SK-N-MC (cell line): ENCODE measurements around the gene TAF1C.

Experiments used
- DNase-seq: peaks from one replicate; pipeline ENCODE4 v3.0.0-alpha.2; 2011; ENCODE audit warnings: low read depth, low spot score
- H3K27ac ChIP-seq: fragments of 200-600 bp; sonication (generic); 2 replicates; pipeline ENCODE4 v1.5.1; 2016; ENCODE audit warnings: mixed run types
- H3K36me3 ChIP-seq: fragments of 200-600 bp; sonication (generic); 2 replicates; pipeline ENCODE4 v1.6.1; 2017; ENCODE audit warnings: antibody characterized with exemption, low read length, mixed read lengths; ENCODE audit not compliant: insufficient read depth
- H3K4me3 ChIP-seq: fragments of 200-600 bp; sonication (generic); 2 replicates; pipeline ENCODE4 v1.5.1; 2016
- H3K9ac ChIP-seq: fragments of 200-600 bp; sonication (generic); 2 replicates; pipeline ENCODE4 v1.8.0; 2017; ENCODE audit warnings: mixed run types, mixed read lengths; ENCODE audit not compliant: insufficient read length
- H3K9me3 ChIP-seq: fragments of 200-600 bp; sonication (generic); 2 replicates; pipeline ENCODE4 v1.6.1; 2017; ENCODE audit warnings: low read depth, mild to moderate bottlenecking, antibody characterized with exemption, low read length, moderate library complexity, mixed read lengths
- EZH2 ChIP-seq: fragments of 200-600 bp; sonication (generic); IDR thresholded peaks from one replicate; pipeline ENCODE4 v1.6.1; 2017; ENCODE audit warnings: antibody characterized with exemption
- FOXP2 ChIP-seq: optimal IDR thresholded peaks from 2 replicates; pipeline ENCODE3; 2011; ENCODE audit warnings: mild to moderate bottlenecking, moderate library complexity; ENCODE audit not compliant: insufficient read depth; ENCODE audit errors: extremely low read length, control extremely low read depth
- POLR2AphosphoS5 ChIP-seq: IDR thresholded peaks from 2 replicates; pipeline ENCODE4 v1.6.1; 2012; ENCODE audit warnings: mild to moderate bottlenecking, low read depth, low read length, borderline replicate concordance

TAF1C gene

DNA sequence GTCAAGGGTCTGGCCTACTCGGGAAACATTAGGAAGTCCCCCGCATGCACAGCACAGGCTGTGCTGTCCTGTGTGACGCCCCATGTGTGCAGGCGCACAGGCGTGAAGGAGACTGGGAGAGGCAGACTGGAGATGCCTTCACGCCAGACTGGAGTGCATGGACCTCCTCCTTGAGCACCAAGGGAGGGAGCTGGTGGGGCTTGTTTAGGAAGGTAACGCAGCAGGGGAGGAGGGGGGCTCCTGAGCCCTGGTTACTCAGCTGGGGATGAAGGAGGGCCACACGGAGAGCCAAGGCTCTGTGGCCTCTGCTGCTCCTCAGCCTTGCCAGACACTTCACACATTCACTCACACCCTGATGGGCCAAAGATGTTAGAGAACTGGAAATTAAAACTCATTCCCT is 49.6 kb downstream of the TAF1C start:
- Histone ChIP-seq H3K9me3 (no peaks in the 10 kb centered on the region), H3K36me3 (no peaks in the 10 kb centered on the region), H3K27ac (no peak overlapping the region), H3K4me3 (no peak overlapping the region), H3K9ac (no peak overlapping the region)
- TF ChIP-seq POLR2AphosphoS5: no peak
- TF ChIP-seq EZH2: no peak
- TF ChIP-seq FOXP2: no peak
- no peak for DNase-seq

DNA sequence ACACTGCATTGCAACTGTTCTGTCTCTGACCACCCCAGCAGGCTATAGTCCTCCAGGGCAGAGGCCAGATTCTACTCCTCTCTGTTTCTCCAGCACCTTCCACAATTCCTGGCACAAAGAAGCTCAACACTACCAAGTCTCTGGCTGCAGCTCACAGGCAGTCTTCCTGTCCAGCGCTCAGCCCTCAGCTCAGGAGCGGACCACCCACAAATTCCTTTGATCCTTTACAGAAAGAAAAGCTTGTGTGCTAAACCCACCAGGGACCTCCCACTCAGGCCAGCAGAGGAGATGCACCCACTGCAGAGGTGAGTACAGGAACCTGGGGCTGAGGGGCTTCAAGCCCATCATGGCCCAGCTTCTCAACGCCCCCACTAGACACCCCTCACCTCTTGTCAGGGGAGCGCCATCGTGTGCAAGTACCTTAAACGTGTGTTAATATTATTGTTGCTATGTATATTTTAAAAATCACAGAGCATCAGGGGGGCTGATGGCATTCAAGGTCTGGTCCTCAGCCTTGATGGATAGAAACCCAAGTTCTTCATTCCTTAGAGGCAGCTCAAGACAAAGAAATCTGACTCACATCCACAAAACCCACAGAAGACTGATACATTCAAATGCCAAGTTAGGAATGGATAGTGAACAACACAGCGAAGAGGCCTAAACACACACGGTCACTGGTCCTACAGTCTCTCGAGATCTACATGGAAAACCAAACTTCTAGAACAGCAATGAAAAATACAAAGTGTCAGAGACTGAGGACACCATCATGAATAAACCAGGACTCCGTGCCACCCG is 50.3 kb downstream of the TAF1C start:
- Histone ChIP-seq H3K9me3 (no peaks in the 10 kb centered on the region), H3K36me3 (no peaks in the 10 kb centered on the region), H3K4me3 (no peak overlapping the region), H3K9ac (no peak overlapping the region), H3K27ac (no peak overlapping the region)
- no peak for DNase-seq
- no peak for TF ChIP-seq FOXP2
- no peak for TF ChIP-seq EZH2
- TF ChIP-seq POLR2AphosphoS5: no peak

DNA sequence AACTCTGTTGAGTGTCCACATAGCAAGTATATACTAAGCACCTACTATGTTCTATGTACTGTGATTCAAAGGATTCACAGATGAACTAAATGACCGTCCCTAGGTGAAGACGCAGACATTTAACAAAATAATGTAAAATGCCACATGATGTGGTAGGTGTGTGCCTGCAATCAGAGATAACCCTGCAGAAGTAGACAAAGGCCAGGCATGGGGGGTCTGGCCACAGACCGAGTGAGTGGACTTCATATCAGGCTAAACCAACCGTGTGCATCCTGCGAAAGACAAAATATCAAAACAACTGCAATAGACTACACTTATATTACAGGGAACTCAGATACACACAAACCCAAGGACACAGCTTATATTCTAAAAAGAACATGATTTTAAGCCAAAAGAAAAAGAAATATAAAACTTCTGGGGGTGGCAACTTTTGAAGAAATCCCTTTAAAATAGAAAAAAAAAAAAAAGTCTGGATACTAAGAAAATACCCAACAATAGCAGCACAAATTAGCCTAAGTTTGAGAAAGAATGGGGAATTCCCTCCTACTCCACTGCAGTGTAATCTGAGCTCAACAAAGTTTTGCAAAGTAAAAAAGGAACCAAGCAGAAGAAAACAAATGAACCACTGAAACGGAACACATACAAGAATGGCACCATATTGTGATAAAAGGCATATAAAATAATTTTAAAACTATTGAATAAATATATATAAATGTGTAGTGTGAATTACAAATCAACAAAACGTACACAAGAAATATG is 54.2 kb downstream of the TAF1C start:
- no peaks in the 10 kb centered on the region; the same call in 1 of the 2 replicates for H3K36me3 ChIP-seq
- no peak overlapping the region for H3K27ac ChIP-seq
- H3K4me3 ChIP-seq: no peak overlapping the region
- no peak for TF ChIP-seq EZH2
- TF ChIP-seq POLR2AphosphoS5: no peak
- TF ChIP-seq FOXP2: no peak
- H3K9ac ChIP-seq: no peak overlapping the region
- H3K9me3 ChIP-seq: no peaks in the 10 kb centered on the region
- no peak for DNase-seq

DNA sequence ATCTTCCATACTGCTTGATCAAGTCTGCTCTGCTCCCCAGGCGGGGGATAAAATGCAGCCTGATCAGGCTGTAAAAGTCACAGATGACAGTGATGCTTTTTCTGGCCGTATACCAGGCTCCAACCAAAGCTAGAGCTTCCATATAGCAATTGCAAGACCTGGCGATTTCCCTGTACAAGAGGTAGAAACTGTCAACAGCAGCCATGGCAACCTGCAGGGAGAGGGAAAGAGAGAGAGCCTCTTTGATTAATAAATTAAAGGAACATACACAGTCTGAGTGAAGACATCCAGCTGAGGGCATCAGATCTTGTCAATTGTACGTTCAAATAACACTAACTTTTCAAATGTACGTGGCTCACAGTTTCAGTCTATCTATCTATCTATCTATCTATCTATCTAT is 55.7 kb downstream of the TAF1C start:
- no peak for DNase-seq
- no peak for TF ChIP-seq FOXP2
- no peak for TF ChIP-seq POLR2AphosphoS5
- no peak for TF ChIP-seq EZH2
- Histone ChIP-seq H3K4me3 (no peak overlapping the region), H3K9me3 (no peaks in the 10 kb centered on the region), H3K9ac (no peak overlapping the region), H3K36me3 (no peaks in the 10 kb centered on the region; the same call in 1 of the 2 replicates), H3K27ac (no peak overlapping the region)
